ENCODE data around the gene CACNG1. TPM values are rescaled to one million over a fixed set of nuclear protein-coding genes. Genes with fewer than 3 reads are reported as not detected.
"Not testable (repeated sequence)": the region's sequence is repeated elsewhere in the genome, so short reads cannot be mapped to it uniquely, and the experiment has no call there.

The CACNG1 gene
- total RNA-seq, 1 donor from 2014 or later = not detected

DNA sequence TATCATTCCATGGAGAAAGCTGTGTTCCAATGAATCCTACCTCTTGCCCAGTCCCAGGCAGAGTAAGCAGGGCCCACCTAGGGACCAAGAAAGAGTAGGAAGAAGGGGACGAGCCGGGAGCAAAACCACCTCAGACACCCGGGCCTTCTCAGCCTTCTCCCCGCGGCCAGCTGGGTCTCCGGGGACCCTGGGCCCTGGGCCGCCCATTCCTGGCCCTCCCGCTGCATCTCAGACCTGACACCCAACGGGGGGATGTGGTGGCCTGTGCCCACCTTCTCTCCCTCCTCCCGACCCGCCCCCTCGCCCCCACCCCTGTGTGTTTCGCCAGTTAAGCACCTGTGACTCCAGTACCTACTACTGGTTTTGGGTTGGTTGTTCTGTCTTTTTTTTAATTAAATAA is 11.4 kb upstream of the CACNG1 start:
- H3K4me3 Mint-ChIP-seq = no peak overlapping the region
- no peak overlapping the region for H3K27ac Mint-ChIP-seq
- H3K27me3 Mint-ChIP-seq = peaks cover 12% of the 10 kb centered on the region
- ATAC-seq (ENCODE audit: low read depth) (no peak), DNase-seq (no peak)
- ChIA-PET CTCF (no interaction called here), POLR2A (no interaction called here)
- H3K36me3 Mint-ChIP-seq (ENCODE audit: low read depth) = no peaks in the 10 kb centered on the region
- TF ChIP-seq, protein P1, sequence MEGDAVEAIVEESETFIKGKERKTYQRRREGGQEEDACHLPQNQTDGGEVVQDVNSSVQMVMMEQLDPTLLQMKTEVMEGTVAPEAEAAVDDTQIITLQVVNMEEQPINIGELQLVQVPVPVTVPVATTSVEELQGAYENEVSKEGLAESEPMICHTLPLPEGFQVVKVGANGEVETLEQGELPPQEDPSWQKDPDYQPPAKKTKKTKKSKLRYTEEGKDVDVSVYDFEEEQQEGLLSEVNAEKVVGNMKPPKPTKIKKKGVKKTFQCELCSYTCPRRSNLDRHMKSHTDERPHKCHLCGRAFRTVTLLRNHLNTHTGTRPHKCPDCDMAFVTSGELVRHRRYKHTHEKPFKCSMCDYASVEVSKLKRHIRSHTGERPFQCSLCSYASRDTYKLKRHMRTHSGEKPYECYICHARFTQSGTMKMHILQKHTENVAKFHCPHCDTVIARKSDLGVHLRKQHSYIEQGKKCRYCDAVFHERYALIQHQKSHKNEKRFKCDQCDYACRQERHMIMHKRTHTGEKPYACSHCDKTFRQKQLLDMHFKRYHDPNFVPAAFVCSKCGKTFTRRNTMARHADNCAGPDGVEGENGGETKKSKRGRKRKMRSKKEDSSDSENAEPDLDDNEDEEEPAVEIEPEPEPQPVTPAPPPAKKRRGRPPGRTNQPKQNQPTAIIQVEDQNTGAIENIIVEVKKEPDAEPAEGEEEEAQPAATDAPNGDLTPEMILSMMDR (IDR thresholded peaks at IDR 0.05) = no peak
- H3K4me1 Mint-ChIP-seq = no peaks in the 10 kb centered on the region
- intact Hi-C loops (cut with micrococcal nuclease) = no loop called here
- H3K9me3 Mint-ChIP-seq = no peaks in the 10 kb centered on the region

DNA sequence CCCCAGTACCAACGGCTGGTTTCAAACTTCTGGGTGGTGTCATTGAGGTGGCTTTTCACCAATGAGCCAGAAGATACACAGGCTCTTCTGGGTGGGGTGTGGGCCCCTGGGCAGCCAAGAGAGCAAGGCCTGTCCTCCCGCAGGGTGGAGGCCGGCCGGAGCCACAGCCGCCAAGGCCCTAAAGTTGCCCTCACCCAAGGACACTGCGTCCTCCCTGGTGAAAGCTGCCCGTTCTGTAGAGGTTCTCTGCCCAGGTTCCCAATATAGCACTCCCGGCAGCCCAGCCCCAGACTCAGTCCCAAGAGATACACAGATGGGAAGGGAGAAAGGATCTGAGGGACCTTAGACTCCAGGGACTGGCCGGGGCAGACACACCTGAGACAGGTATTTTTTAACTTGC is 10.7 kb upstream of the CACNG1 start:
- ATAC-seq (ENCODE audit: low read depth) (no peak), DNase-seq (no peak)
- ChIA-PET CTCF (no interaction called here), POLR2A (no interaction called here)
- no peaks in the 10 kb centered on the region for H3K4me1 Mint-ChIP-seq
- no peaks in the 10 kb centered on the region for H3K36me3 Mint-ChIP-seq (ENCODE audit: low read depth)
- intact Hi-C loops (cut with micrococcal nuclease) = no loop called here
- peaks cover 14% of the 10 kb centered on the region for H3K27me3 Mint-ChIP-seq
- TF ChIP-seq, protein P1 (IDR thresholded peaks at IDR 0.05) = no peak
- no peaks in the 10 kb centered on the region for H3K9me3 Mint-ChIP-seq
- H3K4me3 Mint-ChIP-seq = no peak overlapping the region
- H3K27ac Mint-ChIP-seq = no peak overlapping the region

DNA sequence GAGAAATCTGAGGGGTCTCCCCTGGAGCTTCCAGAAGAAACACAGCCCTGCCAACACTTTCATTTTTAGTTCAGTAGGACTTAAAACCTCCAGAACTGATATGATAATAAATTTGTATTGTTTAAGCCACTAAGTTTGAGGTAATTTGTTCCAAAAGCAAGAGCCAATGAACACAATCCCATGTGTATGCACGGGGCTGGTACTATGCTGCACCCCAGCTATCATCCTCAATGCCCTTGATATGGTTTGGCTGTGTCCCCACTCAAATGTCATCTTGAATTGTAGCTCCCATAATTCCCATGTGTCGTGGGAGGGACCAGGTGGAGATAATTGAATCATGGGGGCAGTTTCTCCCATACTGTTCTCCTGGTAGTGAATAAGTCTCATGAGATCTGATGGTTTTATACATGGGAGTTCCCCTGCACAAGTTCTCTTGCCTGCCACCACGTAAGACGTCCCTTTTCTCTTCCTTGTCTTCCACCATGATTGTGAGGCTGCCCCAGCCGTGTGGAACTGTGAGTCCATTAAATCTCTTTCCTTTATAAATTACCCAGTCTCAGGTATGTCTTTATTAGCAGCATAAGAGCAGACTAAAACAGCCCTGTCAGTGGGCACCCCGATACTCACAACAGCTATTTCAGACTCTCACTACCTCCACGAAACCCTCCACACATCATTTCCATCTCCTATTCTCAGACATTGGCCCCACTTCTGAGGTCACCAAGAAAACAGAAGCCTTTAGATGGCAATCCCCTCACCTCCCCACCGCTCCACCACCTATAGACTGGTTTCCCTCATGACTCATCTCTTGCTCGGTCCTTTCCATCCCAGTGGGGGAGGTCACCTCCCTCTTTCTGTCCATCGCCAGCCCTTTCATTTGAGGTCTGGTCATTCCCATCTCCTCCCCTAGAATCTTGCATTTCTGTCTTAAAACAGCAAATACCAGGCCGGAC is 8.9 kb upstream of the CACNG1 start:
- ChIA-PET CTCF (no interaction called here), POLR2A (no interaction called here)
- H3K4me1 Mint-ChIP-seq = no peaks in the 10 kb centered on the region
- intact Hi-C loops (cut with micrococcal nuclease) = no loop called here
- H3K27ac Mint-ChIP-seq = no peak overlapping the region
- no peaks in the 10 kb centered on the region for H3K36me3 Mint-ChIP-seq (ENCODE audit: low read depth)
- H3K4me3 Mint-ChIP-seq = no peak overlapping the region
- DNase-seq (no peak), ATAC-seq (ENCODE audit: low read depth) (no peak)
- H3K9me3 Mint-ChIP-seq = no peaks in the 10 kb centered on the region
- TF ChIP-seq, protein P1 (IDR thresholded peaks at IDR 0.05) = no peak
- peaks cover 14% of the 10 kb centered on the region for H3K27me3 Mint-ChIP-seq

DNA sequence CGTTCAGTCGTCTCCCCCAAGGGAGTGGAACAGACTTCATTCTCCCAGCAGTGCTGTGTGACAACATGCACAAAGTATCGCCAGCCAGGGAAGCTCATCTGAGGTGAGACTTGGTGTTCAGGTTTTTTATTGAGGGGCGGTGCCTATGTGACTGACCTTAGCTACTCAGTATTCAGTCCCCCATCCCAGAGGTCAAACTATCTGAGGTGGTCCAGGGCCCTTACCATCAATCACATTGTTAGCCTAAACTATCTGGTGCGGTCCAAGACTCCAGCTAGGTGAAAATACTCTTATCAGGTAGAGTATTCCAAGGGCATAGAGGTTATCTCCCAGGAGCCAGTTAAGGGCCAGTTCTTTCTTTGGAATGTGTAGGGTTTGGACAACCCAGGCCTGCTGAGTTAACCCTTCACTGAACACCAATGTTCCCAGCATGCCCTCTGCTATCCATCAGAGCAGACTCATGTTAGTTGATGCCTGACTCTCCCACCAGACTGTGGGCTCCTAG is 5.4 kb upstream of the CACNG1 start:
- POLR2A ChIA-PET = no interaction called here
- DNase-seq = no peak
- Mint-ChIP-seq H3K4me3 (no peak overlapping the region), H3K27me3 (peaks cover 17% of the 10 kb centered on the region), H3K9me3 (no peaks in the 10 kb centered on the region), H3K4me1 (no peaks in the 10 kb centered on the region), H3K27ac (no peak overlapping the region), H3K36me3 (ENCODE audit: low read depth) (no peaks in the 10 kb centered on the region)
- no peak for ATAC-seq (ENCODE audit: low read depth)
- CTCF ChIA-PET = no interaction called here
- TF ChIP-seq, protein P1 (IDR thresholded peaks at IDR 0.05) = no peak
- intact Hi-C loops (cut with micrococcal nuclease) = no loop called here

DNA sequence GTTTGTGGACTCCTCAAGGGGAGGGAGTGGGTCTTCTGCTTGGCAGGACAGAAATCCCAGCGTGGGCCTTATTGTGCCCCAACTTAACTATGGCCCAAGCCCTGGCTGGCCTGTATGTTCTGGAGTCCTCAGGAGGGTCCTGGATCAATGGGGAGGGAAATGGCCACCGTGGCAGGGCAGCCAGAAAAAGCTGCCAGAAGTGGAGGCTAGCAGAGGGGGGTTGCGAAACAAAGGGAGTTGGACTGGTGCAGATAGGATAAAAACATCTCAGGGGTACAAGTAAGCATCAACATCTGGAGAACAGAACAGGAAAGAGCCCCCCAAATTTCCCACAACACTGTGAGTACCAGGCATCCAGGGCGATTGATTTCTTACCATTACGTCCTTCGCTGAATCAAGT is 3.7 kb upstream of the CACNG1 start:
- peaks cover 15% of the 10 kb centered on the region for H3K27me3 Mint-ChIP-seq
- ATAC-seq (ENCODE audit: low read depth) (no peak), DNase-seq (no peak)
- H3K4me1 Mint-ChIP-seq = no peaks in the 10 kb centered on the region
- no peak overlapping the region for H3K4me3 Mint-ChIP-seq
- POLR2A ChIA-PET = no interaction called here
- H3K36me3 Mint-ChIP-seq (ENCODE audit: low read depth) = no peaks in the 10 kb centered on the region
- intact Hi-C loops (cut with micrococcal nuclease) = no loop called here
- no peak overlapping the region for H3K27ac Mint-ChIP-seq
- CTCF ChIA-PET = no interaction called here
- no peaks in the 10 kb centered on the region for H3K9me3 Mint-ChIP-seq
- TF ChIP-seq, protein P1 (IDR thresholded peaks at IDR 0.05) = no peak

DNA sequence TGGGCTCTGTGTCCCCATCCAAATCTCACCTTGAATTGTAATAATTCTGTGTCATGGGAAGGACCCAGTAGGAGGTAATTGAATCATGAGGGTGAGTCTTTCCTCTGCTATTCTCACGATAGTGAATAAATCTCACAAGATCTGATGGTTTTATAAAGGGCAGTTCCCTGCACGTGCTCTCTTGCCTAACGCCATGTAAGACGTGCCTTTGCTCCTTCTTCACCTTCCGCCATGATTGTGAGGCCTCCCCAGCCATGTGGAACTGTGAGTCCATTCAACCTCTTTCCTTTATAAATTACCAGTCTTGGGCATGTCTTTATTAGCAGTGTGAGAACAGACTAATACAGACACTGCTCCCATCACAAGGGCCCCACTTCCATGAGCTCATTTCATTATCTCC is 3.2 kb upstream of the CACNG1 start:
- intact Hi-C loops (cut with micrococcal nuclease); H3K4me3 Mint-ChIP-seq; DNase-seq; H3K4me1 Mint-ChIP-seq; ATAC-seq (ENCODE audit: low read depth); POLR2A ChIA-PET; CTCF ChIA-PET; H3K9me3 Mint-ChIP-seq; H3K36me3 Mint-ChIP-seq (ENCODE audit: low read depth); H3K27ac Mint-ChIP-seq: not testable (repeated sequence)
- peaks cover 15% of the 10 kb centered on the region for H3K27me3 Mint-ChIP-seq

Measured in activated B cell treated with CpG ODN at 0.5 μM for 24 hours (primary cell).